A549 (cell line): ENCODE measurements around the gene SOX6. TPM values are rescaled to one million over a fixed set of nuclear protein-coding genes. Genes with fewer than 3 reads are reported as not detected.
"Not testable (repeated sequence)": the region's sequence is repeated elsewhere in the genome, so short reads cannot be mapped to it uniquely, and the experiment has no call there.

ENCODE experiments used
- ATAC-seq, 2 experiments: fragments of 200-7000 bp in 1 of 2; fragments of >200 bp in 1 of 2; cut with Nextera tagmentation in 1 of 2; cut with Tn5 transposase in 1 of 2; 3 replicates each; pipeline versions ENCODE4 v1.8.0 to v1.9.1; 2018 to 2020; ENCODE audit warnings: mild to moderate bottlenecking in 1 of 2, moderate library complexity in 1 of 2
- CTCF ChIA-PET: fragments of 300-600 bp; sonication (Branson Sonifier 250); formaldehyde crosslinking; extraction: SDS; loops from one replicate; lab custom pipeline; 2021; ENCODE audit warnings: antibody characterized with exemption, inconsistent platforms; lab: Yijun Ruan, JAX
- POLR2A ChIA-PET: fragments of 350-600 bp; formaldehyde crosslinking; extraction: SDS; loops from one replicate; lab custom pipeline; 2021; ENCODE audit warnings: antibody characterized with exemption, inconsistent platforms; lab: Yijun Ruan, JAX
- DNase-seq, 2 experiments: peaks; one replicate each; pipeline versions ENCODE4 v3.0.0 to v3.0.0-alpha.2; 2011 to 2016; ENCODE audit warnings: low read depth in 1 of 2, low spot score in 1 of 2
- FAIRE-seq: peaks from 2 replicates; lab custom pipeline; 2011; peaks lifted over from hg19 to GRCh38; lab: Jason Lieb, UNC
- H3K27ac ChIP-seq, 2 experiments: fragments of >200 bp; sonication (Bioruptor Twin); formaldehyde crosslinking; 3 replicates each; pipeline ENCODE4 v1.5.1; 2016 to 2017
- H3K4me1 ChIP-seq: fragments of >200 bp; sonication (Bioruptor Twin); formaldehyde crosslinking; 3 replicates; pipeline ENCODE4 v1.6.1; 2016
- H3K4me2 ChIP-seq: fragments of >200 bp; sonication (Bioruptor Twin); formaldehyde crosslinking; 3 replicates; pipeline ENCODE4 v1.6.1; 2016
- H3K4me3 ChIP-seq: fragments of >200 bp; sonication (Bioruptor Twin); formaldehyde crosslinking; 3 replicates; pipeline ENCODE4 v1.5.1; 2016
- H3K9me3 ChIP-seq: fragments of >200 bp; sonication (Bioruptor Twin); formaldehyde crosslinking; 3 replicates; pipeline ENCODE4 v1.6.1; 2016
- BHLHE40 ChIP-seq: IDR thresholded peaks from 2 replicates; pipeline ENCODE4 v1.6.1; 2012; ENCODE audit warnings: low read depth, low read length, inconsistent platforms
- CBX8 ChIP-seq: fragments of 200-600 bp; sonication (generic); IDR thresholded peaks from 2 replicates; pipeline ENCODE4 v1.6.1; 2016
- EP300 ChIP-seq, 2 experiments: fragments of >200 bp; sonication (Bioruptor Twin); formaldehyde crosslinking; IDR thresholded peaks; 2 replicates in 1 of 2; 3 replicates in 1 of 2; pipeline ENCODE4 v1.6.1; 2016 to 2017
- FOSB ChIP-seq: fragments of 250-450 bp; sonication (Bioruptor Pico); IDR thresholded peaks from 2 replicates; pipeline ENCODE4 v1.5.0; 2020; ENCODE audit warnings: mild to moderate bottlenecking, moderate library complexity
- GATA3 ChIP-seq: IDR thresholded peaks from 2 replicates; pipeline ENCODE4 v1.6.1; 2012; ENCODE audit warnings: borderline replicate concordance
- HEYL ChIP-seq: fragments of 250-450 bp; sonication (Bioruptor Pico); IDR thresholded peaks from 2 replicates; pipeline ENCODE4 v1.8.0; 2021; ENCODE audit warnings: mild to moderate bottlenecking, moderate library complexity
- HOXA7 ChIP-seq: fragments of 250-450 bp; sonication (Bioruptor Pico); IDR thresholded peaks from 2 replicates; pipeline ENCODE4 v1.5.0; 2020; ENCODE audit warnings: mild to moderate bottlenecking, moderate library complexity
- HOXB13 ChIP-seq: fragments of 250-450 bp; sonication (Bioruptor Pico); IDR thresholded peaks from 2 replicates; pipeline ENCODE4 v1.5.0; 2020; ENCODE audit warnings: low read depth, mild to moderate bottlenecking, moderate library complexity
- JUN ChIP-seq, 2 experiments: fragments of >200 bp; sonication (Bioruptor Twin); formaldehyde crosslinking; IDR thresholded peaks; 2 replicates in 1 of 2; 3 replicates in 1 of 2; pipeline ENCODE4 v1.6.1; 2016 to 2017
- KDM1A ChIP-seq: fragments of 200-600 bp; sonication (generic); IDR thresholded peaks from 2 replicates; pipeline ENCODE4 v1.6.1; 2016; ENCODE audit warnings: low read depth, mild to moderate bottlenecking
- NFE2L2 ChIP-seq: fragments of 150-350 bp; conservative IDR thresholded peaks from 2 replicates; pipeline ENCODE4 v1.6.1; 2014; ENCODE audit warnings: low read length
- POLR2A ChIP-seq: IDR thresholded peaks from 2 replicates; pipeline ENCODE4 v1.6.1; 2012; ENCODE audit warnings: mild to moderate bottlenecking, low read length
- RAD21 ChIP-seq, 2 experiments: fragments of >200 bp in 1 of 2; sonication (Bioruptor Twin) in 1 of 2; formaldehyde crosslinking in 1 of 2; IDR thresholded peaks in 1 of 2; conservative IDR thresholded peaks in 1 of 2; 2 replicates in 1 of 2; 3 replicates in 1 of 2; pipeline ENCODE4 v1.6.1; 2012 to 2018; ENCODE audit warnings: inconsistent platforms in 1 of 2
- RCOR1 ChIP-seq: fragments of 150-350 bp; IDR thresholded peaks from 2 replicates; pipeline ENCODE4 v1.6.1; 2014; ENCODE audit warnings: antibody characterized with exemption, low read length, low read depth
- RNF2 ChIP-seq: fragments of 200-600 bp; sonication (generic); IDR thresholded peaks from 2 replicates; pipeline ENCODE4 v1.6.1; 2016; ENCODE audit warnings: low read depth, mild to moderate bottlenecking, antibody characterized with exemption, moderate library complexity, borderline replicate concordance
- TFCP2L1 ChIP-seq: fragments of 250-450 bp; sonication (Bioruptor Pico); IDR thresholded peaks from 2 replicates; pipeline ENCODE4 v1.5.0; 2021; ENCODE audit warnings: mild to moderate bottlenecking
- ZFP36 ChIP-seq: fragments of 450-650 bp; IDR thresholded peaks from 2 replicates; pipeline ENCODE4 v1.6.1; 2014; ENCODE audit warnings: borderline replicate concordance; ENCODE audit not compliant: partially characterized antibody
- ZSCAN20 ChIP-seq: fragments of 250-450 bp; sonication (Bioruptor Pico); IDR thresholded peaks from 2 replicates; pipeline ENCODE4 v1.8.0; 2022; ENCODE audit warnings: mild to moderate bottlenecking, moderate library complexity
- WGBS: methylation state at CpG from one replicate; pipeline ENCODE4 v1.1.6; 2017; ENCODE audit errors: missing lambda C conversion rate; 5-methylcytosine and 5-hydroxymethylcytosine counted together
- polyA plus RNA-seq, 4 experiments: library from polyadenylated mRNA; depleted of rRNA in 3 of 4; stranded (reverse); fragments of >200 nt; fragmentation: RNase III in 1 of 4; extraction: RNeasy Plus Mini Kit Qiagen cat#74134 plus additional on column Dnase treatment in 1 of 4; gene quantifications; 2 replicates in 3 of 4; 3 replicates in 1 of 4; pipeline ENCODE4 v1.2.3, GENCODE V29; 2011 to 2017
- TF ChIP-seq, protein P1 (sequence below): IDR thresholded peaks from 2 replicates; pipeline ENCODE4 v1.6.1; 2012
- TF ChIP-seq, protein P2 (sequence below): fragments of >200 bp; sonication (Bioruptor Twin); formaldehyde crosslinking; IDR thresholded peaks from 2 replicates; pipeline ENCODE4 v1.6.1; 2016
- TF ChIP-seq, protein P3 (sequence below): IDR thresholded peaks from 2 replicates; pipeline ENCODE4 v1.6.1; 2012; ENCODE audit warnings: low read depth, borderline replicate concordance

SOX6 gene
- polyA plus RNA-seq, 2 of the 4 experiments (the other 2 are of a cell fraction), result 0.18 TPM; not detected in 1

DNA sequence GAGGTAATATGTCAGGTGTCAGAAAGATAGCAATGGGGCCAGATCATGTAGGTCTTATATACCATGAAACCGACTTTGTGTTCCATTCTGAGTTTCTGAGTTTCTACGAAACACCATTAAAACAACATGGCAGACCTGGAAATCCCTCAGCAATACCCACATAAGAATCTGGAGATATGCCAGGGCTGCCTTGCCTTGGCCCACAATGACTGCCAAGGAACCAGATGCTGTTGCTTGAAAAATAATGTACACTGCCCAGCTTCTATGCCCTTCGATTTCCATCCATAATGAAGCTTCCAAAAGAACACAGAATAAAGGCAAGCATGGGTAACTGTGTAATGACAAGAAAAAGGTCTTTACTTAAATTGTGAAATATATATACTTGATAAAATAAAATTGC is 277.4 kb downstream of the SOX6 start:
- Histone ChIP-seq H3K27ac (no peak overlapping the region), H3K4me3 (no peak overlapping the region), H3K4me2 (no peak overlapping the region), H3K9me3 (peaks cover 3% of the 10 kb centered on the region; the same call in 2 of the 3 replicates), H3K4me1 (no peaks in the 10 kb centered on the region)
- POLR2A ChIA-PET, result no interaction called here
- WGBS, result 60% methylated on average over 3 of the region's 3 CpGs
- FAIRE-seq (no peak), DNase-seq (no peak), ATAC-seq (no peak)
- TF ChIP-seq TFCP2L1, result no peak
- CTCF ChIA-PET, result no interaction called here

DNA sequence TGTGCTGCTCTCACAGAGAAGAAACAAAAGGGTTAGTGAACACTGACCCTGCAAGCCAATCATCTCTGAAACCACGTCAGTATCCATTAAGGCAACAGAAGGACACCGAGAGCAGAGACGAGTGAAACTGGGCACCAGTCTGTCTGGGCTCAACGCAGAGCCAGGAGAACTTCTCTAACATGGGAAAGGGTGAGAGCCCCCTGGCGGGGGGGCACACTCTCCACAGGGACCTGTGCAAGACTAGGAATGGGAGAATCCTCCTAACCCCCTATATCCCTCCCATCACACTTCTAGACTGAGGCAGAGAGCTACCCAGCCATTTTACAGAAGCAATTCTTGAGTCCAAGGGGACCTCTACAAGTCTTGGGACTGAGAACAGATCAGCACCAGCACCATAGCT is 285.8 kb downstream of the SOX6 start:
- POLR2A ChIA-PET, result no interaction called here
- no peaks in the 10 kb centered on the region for H3K4me1 ChIP-seq
- CTCF ChIA-PET, result interaction anchor here (1.1 to 1.6 kb wide), 2 partner anchors 16 to 67 kb away, joined by 3 read pairs; no protein-coding TSS in a partner anchor
- WGBS, result 62% methylated on average over 5 of the region's 5 CpGs
- peaks cover 3% of the 10 kb centered on the region; the same call in 2 of the 3 replicates for H3K9me3 ChIP-seq
- H3K4me3 ChIP-seq, result no peak overlapping the region
- ATAC-seq, result peak; percentile 48 to 54; a peak in 3 of 6 replicates
- DNase-seq, result no peak
- H3K27ac ChIP-seq, result no peak overlapping the region
- H3K4me2 ChIP-seq, result no peak overlapping the region
- no peak for FAIRE-seq
- peak in 1 of 2 experiments; percentile 3; a peak in 1 of 5 replicates for TF ChIP-seq RAD21 (conservative IDR thresholded peaks at IDR 0.05 in 1 of 2, IDR thresholded peaks at IDR 0.05 in 1 of 2)
- no peak for TF ChIP-seq HOXB13 (CRISPR knock-in tag)
- TF ChIP-seq NFE2L2, result no peak
- TF ChIP-seq EP300 (IDR thresholded peaks at IDR 0.05), result no peak
- TF ChIP-seq ZSCAN20 (CRISPR knock-in tag), result no peak
- TF ChIP-seq, all 56 proteins: peak for 1

DNA sequence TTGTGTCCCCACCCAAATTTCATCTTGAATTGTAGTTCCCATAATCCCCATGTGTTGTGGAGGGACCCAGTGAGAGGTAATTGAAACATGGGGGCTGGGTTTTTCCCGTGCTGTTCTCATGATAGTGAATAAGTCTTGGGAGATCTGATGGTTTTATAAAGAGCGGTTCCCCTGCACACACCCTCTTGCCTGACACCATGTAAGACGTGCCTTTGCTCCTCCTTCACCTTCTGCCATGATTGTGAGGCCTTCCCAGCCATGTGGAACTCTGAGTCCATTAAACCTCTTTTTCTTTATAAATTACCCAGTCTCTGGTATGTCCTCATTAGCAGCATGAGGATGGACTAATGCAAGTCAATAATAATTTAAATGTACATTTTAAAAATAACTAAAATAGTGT is 289.1 kb downstream of the SOX6 start:
- H3K9me3 ChIP-seq, ATAC-seq, CTCF ChIA-PET, POLR2A ChIA-PET, H3K4me1 ChIP-seq, H3K4me2 ChIP-seq, FAIRE-seq, H3K27ac ChIP-seq, H3K4me3 ChIP-seq, DNase-seq: not testable (repeated sequence)
- WGBS, result 36% methylated on average over 3 of the region's 3 CpGs

DNA sequence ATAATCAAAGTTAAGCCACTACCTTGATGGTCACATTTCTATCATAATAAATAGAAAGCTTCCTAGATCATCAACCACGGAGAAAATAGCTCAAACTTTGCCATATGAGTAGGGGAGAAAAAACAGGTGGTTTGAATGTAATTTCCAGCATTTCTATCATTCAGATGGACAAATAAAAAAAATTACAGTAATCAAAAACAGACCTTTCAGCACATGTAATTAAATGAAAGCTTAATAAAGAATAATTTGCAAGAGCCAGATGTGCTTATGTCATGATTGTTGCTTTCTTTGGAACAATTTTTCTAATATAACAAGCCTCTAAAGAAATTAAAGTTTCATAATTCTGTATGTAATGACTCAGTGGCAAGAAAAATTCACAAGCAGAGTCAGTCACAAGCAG is 297.0 kb downstream of the SOX6 start:
- Histone ChIP-seq H3K4me1 (no peaks in the 10 kb centered on the region), H3K4me3 (no peak overlapping the region), H3K9me3 (peaks cover 9% of the 10 kb centered on the region; the same call in 2 of the 3 replicates)
- 7% methylated on average over 1 of the region's 1 CpG for WGBS
- DNase-seq, result no peak
- no peak for TF ChIP-seq HOXB13 (CRISPR knock-in tag)
- TF ChIP-seq ZFP36, result no peak
- no peak for TF ChIP-seq JUN (IDR thresholded peaks at IDR 0.05)
- no peak for TF ChIP-seq HOXA7 (CRISPR knock-in tag)
- no peak for TF ChIP-seq POLR2A
- no peak for TF ChIP-seq KDM1A
- no peak for TF ChIP-seq GATA3
- TF ChIP-seq HEYL (CRISPR knock-in tag), result no peak
- TF ChIP-seq BHLHE40, result no peak
- TF ChIP-seq RCOR1, result no peak
- no peak for TF ChIP-seq RNF2
- TF ChIP-seq, protein P1, sequence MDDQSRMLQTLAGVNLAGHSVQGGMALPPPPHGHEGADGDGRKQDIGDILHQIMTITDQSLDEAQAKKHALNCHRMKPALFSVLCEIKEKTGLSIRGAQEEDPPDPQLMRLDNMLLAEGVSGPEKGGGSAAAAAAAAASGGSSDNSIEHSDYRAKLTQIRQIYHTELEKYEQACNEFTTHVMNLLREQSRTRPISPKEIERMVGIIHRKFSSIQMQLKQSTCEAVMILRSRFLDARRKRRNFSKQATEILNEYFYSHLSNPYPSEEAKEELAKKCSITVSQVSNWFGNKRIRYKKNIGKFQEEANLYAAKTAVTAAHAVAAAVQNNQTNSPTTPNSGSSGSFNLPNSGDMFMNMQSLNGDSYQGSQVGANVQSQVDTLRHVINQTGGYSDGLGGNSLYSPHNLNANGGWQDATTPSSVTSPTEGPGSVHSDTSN, result no peak
- TF ChIP-seq, protein P2, sequence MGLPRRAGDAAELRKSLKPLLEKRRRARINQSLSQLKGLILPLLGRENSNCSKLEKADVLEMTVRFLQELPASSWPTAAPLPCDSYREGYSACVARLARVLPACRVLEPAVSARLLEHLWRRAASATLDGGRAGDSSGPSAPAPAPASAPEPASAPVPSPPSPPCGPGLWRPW, result no peak
- no peak for TF ChIP-seq CBX8
- TF ChIP-seq FOSB (CRISPR knock-in tag), result no peak
- TF ChIP-seq, protein P3, sequence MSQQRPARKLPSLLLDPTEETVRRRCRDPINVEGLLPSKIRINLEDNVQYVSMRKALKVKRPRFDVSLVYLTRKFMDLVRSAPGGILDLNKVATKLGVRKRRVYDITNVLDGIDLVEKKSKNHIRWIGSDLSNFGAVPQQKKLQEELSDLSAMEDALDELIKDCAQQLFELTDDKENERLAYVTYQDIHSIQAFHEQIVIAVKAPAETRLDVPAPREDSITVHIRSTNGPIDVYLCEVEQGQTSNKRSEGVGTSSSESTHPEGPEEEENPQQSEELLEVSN, result no peak
- TF ChIP-seq, all 56 proteins: peak for 0
- ChIA-PET POLR2A (no interaction called here), CTCF (interaction anchor here (1.2 kb wide), 1 partner anchor 12 kb away, joined by 3 read pairs; no protein-coding TSS in a partner anchor)
- ATAC-seq (no peak), FAIRE-seq (no peak)
- H3K4me2 ChIP-seq, result no peak overlapping the region
- H3K27ac ChIP-seq, result no peak overlapping the region
